Kidney (tissue), 14 donors: ENCODE data around the gene VWC2. TPM values are rescaled to one million over a fixed set of nuclear protein-coding genes. Genes with fewer than 3 reads are reported as not detected.

Source experiments
- DNase-seq, 5 donors: peaks; one replicate each; pipeline ENCODE4 v3.0.0-alpha.2; 2013 to 2020
- FAIRE-seq: peaks from 2 replicates; lab custom pipeline; 2012; peaks lifted over from hg19 to GRCh38; lab: Jason Lieb, UNC
- H3K27ac ChIP-seq, 2 donors: one replicate each; pipeline ENCODE4 v1.7.0; 2013; ENCODE audit warnings: low read depth in 2 of 2, low read length in 2 of 2, inconsistent platforms in 1 of 2
- H3K27me3 ChIP-seq: one replicate; pipeline ENCODE4 v1.7.1; 2013; ENCODE audit warnings: low read length, inconsistent platforms; ENCODE audit not compliant: control insufficient read depth, insufficient read depth
- H3K36me3 ChIP-seq, 3 donors: one replicate each; pipeline versions ENCODE4 v1.7.0 to v1.7.1; 2013; ENCODE audit warnings: low read length in 3 of 3, control low read depth in 1 of 3, inconsistent platforms in 1 of 3; ENCODE audit not compliant: insufficient read depth in 3 of 3, control insufficient read depth in 2 of 3
- H3K4me1 ChIP-seq, 3 donors: one replicate each; pipeline versions ENCODE4 v1.7.0 to v1.7.1; 2013; ENCODE audit warnings: low read length in 3 of 3, inconsistent platforms in 1 of 3, low read depth in 1 of 3; ENCODE audit not compliant: control insufficient read depth in 2 of 3, insufficient read depth in 2 of 3
- H3K4me3 ChIP-seq, 3 donors: one replicate each; pipeline versions ENCODE4 v1.7.0 to v1.8.1; 2013; ENCODE audit warnings: low read length in 3 of 3, control low read depth in 1 of 3, inconsistent platforms in 1 of 3
- H3K9ac ChIP-seq, 3 donors: one replicate each; pipeline versions ENCODE4 v1.7.0 to v1.7.1; 2013; ENCODE audit warnings: low read length in 3 of 3, control low read depth in 1 of 3, inconsistent platforms in 1 of 3
- H3K9me3 ChIP-seq, 3 donors: one replicate each; pipeline versions ENCODE4 v1.7.0 to v1.7.1; 2013; ENCODE audit warnings: low read length in 3 of 3, control low read depth in 1 of 3, inconsistent platforms in 1 of 3; ENCODE audit not compliant: control insufficient read depth in 2 of 3, insufficient read depth in 1 of 3
- CTCF ChIP-seq: IDR thresholded peaks from 3 replicates; pipeline ENCODE4 v1.5.1; 2012; ENCODE audit warnings: mild to moderate bottlenecking, moderate library complexity, borderline replicate concordance; ENCODE audit not compliant: insufficient read depth; ENCODE audit errors: extremely low read depth
- intact Hi-C: fragments of 100-400 bp; cut with DNase I; formaldehyde crosslinking; loops from one replicate; pipeline ENCODE4 v1.11.1; 2022
- polyA plus RNA-seq: library from polyadenylated mRNA; stranded (reverse); fragments of 350-450 nt; fragmentation: Illumina TruSeq; extraction: RNeasy Lipid Tissue Mini Kit (QIAGEN cat#74804); gene quantifications from one replicate; pipeline ENCODE4 v1.2.3, GENCODE V29; 2014; ENCODE audit warnings: low read depth, low replicate concordance; ENCODE audit not compliant: insufficient read depth
- total RNA-seq: library from RNA; stranded (reverse); fragmentation: NEBNext Ultra II Directional; extraction: Animal tissue kit (Norgen Biotek cat#: 25700); gene quantifications from one replicate; pipeline ENCODE4 v1.2.1, GENCODE V29; 2021
- donor health status: control.
- donor health status: control.
- donor health status: control.
- donor health status: control.
- donor health status: control.
- donor health status: DM: yes; HTN: yes; CAD: no.
- donor health status: Normal renal cell carcinoma (clear cell type).

VWC2 gene
- total and polyA plus RNA-seq, 2 donors from 2014 or later, result 0.06 to 0.13 TPM

- intact Hi-C loops, result no loop called here
- TF ChIP-seq CTCF, result no peak
- Histone ChIP-seq H3K27ac (no peak overlapping the region), H3K36me3 (no peaks in the 10 kb centered on the region), H3K4me3 (no peak overlapping the region), H3K27me3 (no peaks in the 10 kb centered on the region), H3K9ac (no peak overlapping the region), H3K4me1 (peaks cover 0 to 6% (median 0%) of the 10 kb centered on the region in 3 donors), H3K9me3 (no peaks in the 10 kb centered on the region)
- FAIRE-seq (no peak), DNase-seq (peak in 1 of 5 donors; percentile 31)
Measured at GRCh38 chr7:49776994-49777393, 3.6 kb downstream of the VWC2 start.

- Histone ChIP-seq H3K27me3 (no peaks in the 10 kb centered on the region), H3K9me3 (no peaks in the 10 kb centered on the region), H3K36me3 (no peaks in the 10 kb centered on the region), H3K4me1 (peaks cover 0 to 4% (median 0%) of the 10 kb centered on the region in 3 donors), H3K4me3 (no peak overlapping the region), H3K9ac (no peak overlapping the region), H3K27ac (no peak overlapping the region)
- intact Hi-C loops, result no loop called here
- no peak for DNase-seq
- FAIRE-seq, result no peak
- TF ChIP-seq CTCF, result no peak
Measured at GRCh38 chr7:49778731-49779270, 5.4 kb downstream of the VWC2 start.

GRCh38 chr7:49780953-49781352 lies 7.5 kb downstream of the VWC2 start:
- FAIRE-seq (no peak), DNase-seq (no peak)
- H3K36me3 ChIP-seq, result no peaks in the 10 kb centered on the region
- intact Hi-C loops, result no loop called here
- H3K27me3 ChIP-seq, result no peaks in the 10 kb centered on the region
- H3K4me1 ChIP-seq, result no peaks in the 10 kb centered on the region
- no peaks in the 10 kb centered on the region for H3K9me3 ChIP-seq
- TF ChIP-seq CTCF, result no peak
- no peak overlapping the region for H3K9ac ChIP-seq
- H3K4me3 ChIP-seq, result no peak overlapping the region
- no peak overlapping the region for H3K27ac ChIP-seq

GRCh38 chr7:49781996-49782395 lies 8.6 kb downstream of the VWC2 start:
- Histone ChIP-seq H3K9me3 (no peaks in the 10 kb centered on the region), H3K4me3 (no peak overlapping the region), H3K36me3 (no peaks in the 10 kb centered on the region), H3K9ac (no peak overlapping the region), H3K27ac (no peak overlapping the region), H3K27me3 (no peaks in the 10 kb centered on the region), H3K4me1 (no peaks in the 10 kb centered on the region)
- no peak for TF ChIP-seq CTCF
- intact Hi-C loops, result no loop called here
- no peak for DNase-seq
- no peak for FAIRE-seq
